Lower lobe of right lung (tissue), 2 donors: ENCODE results near the gene MN1. TPM values are rescaled to one million over a fixed set of nuclear protein-coding genes. Genes with fewer than 3 reads are reported as not detected.

Experiments used
- ATAC-seq, 2 donors: fragments of 200-7000 bp; cut with Tn5 transposase; one replicate each; pipeline ENCODE4 v1.9.1; 2020 to 2022; ENCODE audit warnings: mild to moderate bottlenecking in 2 of 2, moderate library complexity in 2 of 2
- DNase-seq: peaks from one replicate; pipeline ENCODE4 v3.0.0-alpha.2; 2020
- H3K27ac ChIP-seq: fragments of 200-600 bp; one replicate; pipeline ENCODE4 v1.8.0; 2022
- H3K27me3 ChIP-seq: fragments of 200-600 bp; one replicate; pipeline ENCODE4 v1.8.0; 2022; ENCODE audit warnings: low read depth
- H3K36me3 ChIP-seq: fragments of 200-600 bp; one replicate; pipeline ENCODE4 v1.8.0; 2022; ENCODE audit warnings: mild to moderate bottlenecking
- H3K4me1 ChIP-seq: fragments of 200-600 bp; one replicate; pipeline ENCODE4 v1.8.0; 2022
- H3K4me3 ChIP-seq: fragments of 200-600 bp; one replicate; pipeline ENCODE4 v1.8.0; 2022; ENCODE audit warnings: mild to moderate bottlenecking
- H3K9me3 ChIP-seq: fragments of 200-600 bp; one replicate; pipeline ENCODE4 v1.8.0; 2022
- CTCF ChIP-seq: fragments of 200-600 bp; IDR thresholded peaks from one replicate; pipeline ENCODE4 v1.8.0; 2022; ENCODE audit warnings: antibody characterized with exemption, mild to moderate bottlenecking
- intact Hi-C: fragments of 100-400 bp; cut with DNase I; formaldehyde crosslinking; loops from one replicate; pipeline ENCODE4 v1.11.0; 2022
- total RNA-seq: library from RNA; stranded (reverse); fragmentation: NEBNext Ultra II Directional; extraction: Animal tissue kit (Norgen Biotek cat#: 25700); gene quantifications from one replicate; pipeline ENCODE4 v1.2.1, GENCODE V29; 2021
- donor health status: DM: no; HTN: yes; CAD: no; lungs with severe emphysema.

The MN1 gene
- total RNA-seq, 1 donor from 2014 or later = 6.5 TPM

- H3K36me3 ChIP-seq = no peaks in the 10 kb centered on the region
- H3K27me3 ChIP-seq = peaks cover 17% of the 10 kb centered on the region
- DNase-seq (no peak), ATAC-seq (no peak)
- no peaks in the 10 kb centered on the region for H3K4me1 ChIP-seq
- no peak for TF ChIP-seq CTCF
- no peak overlapping the region for H3K27ac ChIP-seq
- H3K4me3 ChIP-seq = no peak overlapping the region
- no peaks in the 10 kb centered on the region for H3K9me3 ChIP-seq
- intact Hi-C loops = no loop called here
These were observed 8.0 kb downstream of the MN1 start for GRCh38 chr22:27793576-27793975.

DNA sequence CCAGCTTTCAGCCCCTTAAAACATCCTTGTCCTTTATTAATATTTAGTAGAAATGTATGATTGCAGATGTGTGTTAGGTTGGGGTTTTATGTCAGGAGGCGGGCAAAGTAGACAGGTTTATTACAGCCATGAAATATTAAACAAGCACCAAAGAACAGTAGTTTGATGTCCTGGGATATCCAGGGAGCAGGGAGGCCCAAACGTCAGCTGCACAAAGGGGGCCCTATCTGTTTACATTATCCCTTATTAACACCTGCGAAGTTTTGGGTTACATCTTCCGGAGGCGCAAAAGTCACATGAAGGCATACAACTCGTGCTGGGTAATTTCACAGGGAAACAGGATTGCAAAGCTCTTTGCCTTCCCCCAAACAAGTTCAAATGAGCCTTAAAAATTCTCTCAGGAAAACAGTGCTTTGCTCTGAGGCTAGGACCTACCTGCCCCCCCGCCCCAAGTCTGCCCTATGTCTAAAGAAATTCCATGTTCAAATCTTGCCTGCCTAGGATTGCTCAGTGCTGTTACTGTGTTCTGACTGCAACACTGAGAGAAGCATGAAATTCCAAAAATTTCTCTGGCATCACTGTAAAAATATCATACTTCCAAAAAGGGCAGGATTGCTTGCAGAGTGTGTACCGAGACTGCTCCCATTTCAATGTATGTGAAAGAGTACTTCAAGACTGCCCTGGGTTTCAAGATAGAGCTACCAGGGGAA lies 8.9 kb downstream of the MN1 start:
- no peak for DNase-seq
- Histone ChIP-seq H3K27me3 (peaks cover 7% of the 10 kb centered on the region), H3K9me3 (no peaks in the 10 kb centered on the region), H3K4me1 (no peaks in the 10 kb centered on the region), H3K36me3 (no peaks in the 10 kb centered on the region), H3K27ac (no peak overlapping the region), H3K4me3 (no peak overlapping the region)
- intact Hi-C loops = no loop called here
- ATAC-seq = no peak
- TF ChIP-seq CTCF = no peak

- Histone ChIP-seq H3K36me3 (no peaks in the 10 kb centered on the region), H3K9me3 (no peaks in the 10 kb centered on the region), H3K4me1 (no peaks in the 10 kb centered on the region), H3K4me3 (no peak overlapping the region), H3K27ac (no peak overlapping the region), H3K27me3 (no peaks in the 10 kb centered on the region)
- intact Hi-C loops = no loop called here
- DNase-seq (no peak), ATAC-seq (no peak)
- TF ChIP-seq CTCF = no peak
These were observed 9.7 kb downstream of the MN1 start for GRCh38 chr22:27791859-27792241.

DNA sequence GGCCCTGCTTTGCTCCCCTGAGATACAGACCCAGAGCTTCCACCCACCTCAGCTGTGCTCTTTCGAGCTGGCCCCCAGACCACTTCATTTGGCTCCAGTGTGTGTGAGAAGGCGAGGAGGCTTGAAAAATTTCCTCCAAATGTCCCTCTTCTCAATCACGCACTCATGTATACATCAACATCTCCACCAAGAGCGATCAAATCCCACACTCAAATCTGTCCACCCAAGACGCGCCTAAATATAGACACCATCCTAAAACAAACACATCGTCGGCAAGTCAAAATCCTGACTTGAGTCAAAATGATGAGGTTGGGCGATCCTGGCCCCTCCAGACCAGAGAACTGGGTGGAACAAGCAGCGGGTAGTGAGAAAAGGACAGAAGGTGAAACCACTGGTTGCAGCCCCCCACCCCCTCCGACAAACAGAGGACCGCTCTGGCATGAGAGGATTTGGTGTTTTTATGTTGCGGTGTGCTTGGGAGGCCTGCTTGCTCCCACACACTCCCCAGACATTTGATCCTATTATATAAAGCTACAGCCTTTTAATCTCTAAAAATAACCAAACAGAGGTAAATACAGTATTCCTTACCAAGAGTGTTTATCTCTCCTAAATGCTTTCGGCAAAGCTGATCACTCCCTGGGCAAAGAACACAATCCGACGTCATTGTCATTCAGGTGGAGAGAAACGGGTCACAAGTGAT lies 10.2 kb downstream of the MN1 start:
- no peak overlapping the region for H3K27ac ChIP-seq
- no peaks in the 10 kb centered on the region for H3K36me3 ChIP-seq
- no peaks in the 10 kb centered on the region for H3K4me1 ChIP-seq
- H3K4me3 ChIP-seq = no peak overlapping the region
- intact Hi-C loops = no loop called here
- TF ChIP-seq CTCF = no peak
- ATAC-seq (no peak), DNase-seq (no peak)
- no peaks in the 10 kb centered on the region for H3K27me3 ChIP-seq
- H3K9me3 ChIP-seq = no peaks in the 10 kb centered on the region

GRCh38 chr22:27790376-27791158 lies 11.0 kb downstream of the MN1 start:
- Histone ChIP-seq H3K4me1 (peaks cover 3% of the 10 kb centered on the region), H3K9me3 (no peaks in the 10 kb centered on the region), H3K4me3 (no peak overlapping the region), H3K36me3 (no peaks in the 10 kb centered on the region), H3K27ac (no peak overlapping the region), H3K27me3 (no peaks in the 10 kb centered on the region)
- DNase-seq (no peak), ATAC-seq (no peak)
- intact Hi-C loops = no loop called here
- no peak for TF ChIP-seq CTCF
